Measurements from ENCODE around the gene ICAM5.
A peak's percentile ranks its signal among the peaks of the same experiment; 100 is the strongest.

The ICAM5 gene

GRCh38 chr19:10292206-10292788 lies 2.5 kb downstream of the ICAM5 start:
- Histone ChIP-seq H3K9me3 (replicated peaks in 1 of 2; ENCODE audit: control insufficient read depth in 2 of 2, insufficient read depth in 1 of 2, low read depth in 1 of 2, low read length in 2 of 2) (peaks cover 5 to 13% of the 10 kb centered on the region in 2 donors), H2AK5ac (ENCODE audit: low read depth, low read length) (no peak overlapping the region), H2BK12ac (ENCODE audit: low read length) (peak overlapping the region; percentile 2), H3K4ac (ENCODE audit: low read length) (no peak overlapping the region), H3K27me3 (ENCODE audit: control insufficient read depth in 3 of 3, insufficient read depth in 3 of 3, low read depth in 1 of 3, low read length in 3 of 3) (peaks cover 75 to 96% (median 76%) of the 10 kb centered on the region in 3 experiments), H2BK5ac (ENCODE audit: low read length) (no peak overlapping the region), H3K4me1 (ENCODE audit: control insufficient read depth in 2 of 2, insufficient read depth in 1 of 2, low read depth in 1 of 2, low read length in 2 of 2) (peaks cover 29 to 32% of the 10 kb centered on the region in 2 donors), H2BK120ac (ENCODE audit: low read depth, low read length) (no peak overlapping the region), H3K23ac (ENCODE audit: low read depth, low read length, poor library complexity) (peak overlapping the region; percentile 29), H3K27ac (replicated peaks; ENCODE audit: low read length) (no peak overlapping the region), H2BK15ac (ENCODE audit: low read length) (peak overlapping the region; percentile 61), H3K36me3 (replicated peaks in 1 of 2; ENCODE audit: control insufficient read depth in 2 of 2, insufficient read depth in 2 of 2, low read length in 2 of 2) (no peaks in the 10 kb centered on the region), H4K91ac (ENCODE audit: low read depth, low read length, poor library complexity) (no peak overlapping the region), H2AFZ (ENCODE audit: low read length) (peak overlapping the region; percentile 98), H3K14ac (ENCODE audit: low read length) (no peak overlapping the region), H3K4me2 (ENCODE audit: insufficient read depth, low read length, poor library complexity, severe bottlenecking) (peak overlapping the region; percentile 77), H4K8ac (ENCODE audit: low read depth, low read length) (no peak overlapping the region), H3K4me3 (ENCODE audit: low read length in 2 of 2) (peak overlapping the region; percentile 55 to 76), H3K79me1 (ENCODE audit: low read depth, low read length) (no peaks in the 10 kb centered on the region), H3K9ac (ENCODE audit: low read depth, low read length, poor library complexity) (no peak overlapping the region), H3K18ac (ENCODE audit: low read length) (peak overlapping the region; percentile 79)
- no CpG with 5 or more reads among the region's 45 CpGs for WGBS, 2 donors (ENCODE audit: extremely low coverage in 2 of 2, insufficient read length in 2 of 2, insufficient replicate concordance in 1 of 2)
- DNase-seq (ENCODE audit: low spot score): peak; percentile 77

- Histone ChIP-seq H3K4me1 (ENCODE audit: control insufficient read depth in 2 of 2, insufficient read depth in 1 of 2, low read depth in 1 of 2, low read length in 2 of 2) (peaks cover 29 to 32% of the 10 kb centered on the region in 2 donors), H4K91ac (ENCODE audit: low read depth, low read length, poor library complexity) (no peak overlapping the region), H2BK15ac (ENCODE audit: low read length) (peak overlapping the region; percentile 61), H3K79me1 (ENCODE audit: low read depth, low read length) (no peaks in the 10 kb centered on the region), H3K27me3 (ENCODE audit: control insufficient read depth in 3 of 3, insufficient read depth in 3 of 3, low read depth in 1 of 3, low read length in 3 of 3) (peaks cover 70 to 89% (median 75%) of the 10 kb centered on the region in 3 experiments), H3K27ac (replicated peaks; ENCODE audit: low read length) (no peak overlapping the region), H3K9ac (ENCODE audit: low read depth, low read length, poor library complexity) (peak overlapping the region; percentile 53), H3K4me2 (ENCODE audit: insufficient read depth, low read length, poor library complexity, severe bottlenecking) (peak overlapping the region; percentile 77), H2AFZ (ENCODE audit: low read length) (peak overlapping the region; percentile 98), H3K23ac (ENCODE audit: low read depth, low read length, poor library complexity) (peak overlapping the region; percentile 21), H2AK5ac (ENCODE audit: low read depth, low read length) (peak overlapping the region; percentile 24), H2BK12ac (ENCODE audit: low read length) (peak overlapping the region; percentile 1), H3K36me3 (replicated peaks in 1 of 2; ENCODE audit: control insufficient read depth in 2 of 2, insufficient read depth in 2 of 2, low read length in 2 of 2) (no peaks in the 10 kb centered on the region), H3K9me3 (replicated peaks in 1 of 2; ENCODE audit: control insufficient read depth in 2 of 2, insufficient read depth in 1 of 2, low read depth in 1 of 2, low read length in 2 of 2) (peaks cover 5 to 8% of the 10 kb centered on the region in 2 donors), H3K18ac (ENCODE audit: low read length) (peak overlapping the region; percentile 79), H3K14ac (ENCODE audit: low read length) (no peak overlapping the region), H2BK5ac (ENCODE audit: low read length) (no peak overlapping the region), H3K4ac (ENCODE audit: low read length) (no peak overlapping the region), H3K4me3 (ENCODE audit: low read length in 2 of 2) (peak overlapping the region; percentile 55 to 67), H4K8ac (ENCODE audit: low read depth, low read length) (no peak overlapping the region), H2BK120ac (ENCODE audit: low read depth, low read length) (no peak overlapping the region)
- DNase-seq (ENCODE audit: low spot score): no peak
- WGBS, 2 donors (ENCODE audit: extremely low coverage in 2 of 2, insufficient read length in 2 of 2, insufficient replicate concordance in 1 of 2): no CpG with 5 or more reads among the region's 56 CpGs
Observed at GRCh38 chr19:10292789-10293636, 3.3 kb downstream of the ICAM5 start.

- Histone ChIP-seq H2BK120ac (ENCODE audit: low read depth, low read length) (no peak overlapping the region), H3K18ac (ENCODE audit: low read length) (peak overlapping the region; percentile 17), H4K91ac (ENCODE audit: low read depth, low read length, poor library complexity) (no peak overlapping the region), H2BK5ac (ENCODE audit: low read length) (no peak overlapping the region), H3K14ac (ENCODE audit: low read length) (no peak overlapping the region), H3K4me3 (ENCODE audit: low read length in 2 of 2) (peak overlapping the region in 1 of 2 donors; percentile 59), H4K8ac (ENCODE audit: low read depth, low read length) (no peak overlapping the region), H3K4ac (ENCODE audit: low read length) (no peak overlapping the region), H2BK12ac (ENCODE audit: low read length) (peak overlapping the region; percentile 1), H3K9ac (ENCODE audit: low read depth, low read length, poor library complexity) (peak overlapping the region; percentile 53), H3K27me3 (ENCODE audit: control insufficient read depth in 3 of 3, insufficient read depth in 3 of 3, low read depth in 1 of 3, low read length in 3 of 3) (peaks cover 69 to 81% (median 75%) of the 10 kb centered on the region in 3 experiments), H3K9me3 (replicated peaks in 1 of 2; ENCODE audit: control insufficient read depth in 2 of 2, insufficient read depth in 1 of 2, low read depth in 1 of 2, low read length in 2 of 2) (peaks cover 5 to 8% of the 10 kb centered on the region in 2 donors), H3K36me3 (replicated peaks in 1 of 2; ENCODE audit: control insufficient read depth in 2 of 2, insufficient read depth in 2 of 2, low read length in 2 of 2) (no peaks in the 10 kb centered on the region), H2AK5ac (ENCODE audit: low read depth, low read length) (peak overlapping the region; percentile 24), H3K23ac (ENCODE audit: low read depth, low read length, poor library complexity) (peak overlapping the region; percentile 98), H2AFZ (ENCODE audit: low read length) (no peak overlapping the region), H2BK15ac (ENCODE audit: low read length) (peak overlapping the region; percentile 58), H3K4me2 (ENCODE audit: insufficient read depth, low read length, poor library complexity, severe bottlenecking) (no peak overlapping the region), H3K4me1 (ENCODE audit: control insufficient read depth in 2 of 2, insufficient read depth in 1 of 2, low read depth in 1 of 2, low read length in 2 of 2) (peaks cover 28 to 32% of the 10 kb centered on the region in 2 donors), H3K79me1 (ENCODE audit: low read depth, low read length) (no peaks in the 10 kb centered on the region), H3K27ac (replicated peaks; ENCODE audit: low read length) (no peak overlapping the region)
- DNase-seq (ENCODE audit: low spot score): no peak
- WGBS, 2 donors (ENCODE audit: extremely low coverage in 2 of 2, insufficient read length in 2 of 2, insufficient replicate concordance in 1 of 2): no CpG with 5 or more reads among the region's 49 CpGs
Observed at GRCh38 chr19:10293637-10294367, 4.0 kb downstream of the ICAM5 start.

Measured in neuronal stem cell (in vitro differentiated cells).